ENCODE measurements around the gene TOP3A.

TOP3A gene

GRCh38 chr17:18263885-18264682 lies 50.7 kb downstream of the TOP3A start:
- in situ Hi-C loops (cut with HindIII; ENCODE audit: low pct_ligation_motif_present, low sequenced_read_pairs): no loop called here
- no peak for DNase-seq
- Histone ChIP-seq H3K27ac (no peak overlapping the region), H3K27me3 (replicated peaks) (no peaks in the 10 kb centered on the region), H3K4me3 (ENCODE audit: low read depth, low read length) (no peak overlapping the region), H3K36me3 (replicated peaks) (peaks cover 13% of the 10 kb centered on the region)
- TF ChIP-seq CTCF (IDR thresholded peaks at IDR 0.05; ENCODE audit: low read depth, low read length, missing control alignments): no peak

- no peak for TF ChIP-seq CTCF (IDR thresholded peaks at IDR 0.05; ENCODE audit: low read depth, low read length, missing control alignments)
- in situ Hi-C loops (cut with HindIII; ENCODE audit: low pct_ligation_motif_present, low sequenced_read_pairs): no loop called here
Measured at GRCh38 chr17:18262641-18263040, 52.2 kb downstream of the TOP3A start.

GRCh38 chr17:18262111-18262510 lies 52.7 kb downstream of the TOP3A start:
- TF ChIP-seq CTCF (IDR thresholded peaks at IDR 0.05; ENCODE audit: low read depth, low read length, missing control alignments): no peak

More at GRCh38 chr17:18262641-18263040, 52.2 kb downstream of the TOP3A start:
- Histone ChIP-seq H3K27me3 (replicated peaks) (no peaks in the 10 kb centered on the region), H3K36me3 (replicated peaks) (peaks cover 13% of the 10 kb centered on the region), H3K27ac (no peak overlapping the region), H3K4me3 (ENCODE audit: low read depth, low read length) (no peak overlapping the region)
- DNase-seq: no peak

GRCh38 chr17:18261659-18262058 lies 53.1 kb downstream of the TOP3A start:
- H3K4me3 ChIP-seq (ENCODE audit: low read depth, low read length): peak overlapping the region; percentile 86
- no peak for DNase-seq
- H3K36me3 ChIP-seq (replicated peaks): peaks cover 13% of the 10 kb centered on the region
- H3K27me3 ChIP-seq (replicated peaks): no peaks in the 10 kb centered on the region
- H3K27ac ChIP-seq: no peak overlapping the region
- no peak for TF ChIP-seq CTCF (IDR thresholded peaks at IDR 0.05; ENCODE audit: low read depth, low read length, missing control alignments)
- in situ Hi-C loops (cut with HindIII; ENCODE audit: low pct_ligation_motif_present, low sequenced_read_pairs): no loop called here

More at GRCh38 chr17:18262111-18262510, 52.7 kb downstream of the TOP3A start:
- Histone ChIP-seq H3K4me3 (ENCODE audit: low read depth, low read length) (no peak overlapping the region), H3K27me3 (replicated peaks) (no peaks in the 10 kb centered on the region), H3K36me3 (replicated peaks) (peaks cover 13% of the 10 kb centered on the region), H3K27ac (no peak overlapping the region)
- in situ Hi-C loops (cut with HindIII; ENCODE audit: low pct_ligation_motif_present, low sequenced_read_pairs): no loop called here
- no peak for DNase-seq

GRCh38 chr17:18261146-18261515 lies 53.7 kb downstream of the TOP3A start:
- H3K36me3 ChIP-seq (replicated peaks): peaks cover 16% of the 10 kb centered on the region
- TF ChIP-seq CTCF (IDR thresholded peaks at IDR 0.05; ENCODE audit: low read depth, low read length, missing control alignments): no peak
- DNase-seq: no peak

More at GRCh38 chr17:18261146-18261515, 53.7 kb downstream of the TOP3A start:
- in situ Hi-C loops (cut with HindIII; ENCODE audit: low pct_ligation_motif_present, low sequenced_read_pairs): no loop called here
- peak overlapping the region; percentile 86 for H3K4me3 ChIP-seq (ENCODE audit: low read depth, low read length)
- H3K27ac ChIP-seq: peak overlapping the region; percentile 22
- no peaks in the 10 kb centered on the region for H3K27me3 ChIP-seq (replicated peaks)

All from brain microvascular endothelial cell (primary cell).